Left cardiac atrium (tissue), 4 donors: ENCODE data around the gene NLRP14. TPM values are rescaled to one million over a fixed set of nuclear protein-coding genes. Genes with fewer than 3 reads are reported as not detected.
A peak's percentile ranks its signal among the peaks of the same experiment; 100 is the strongest.

Experiments
- ATAC-seq, 2 donors: fragments of 200-7000 bp; cut with Tn5 transposase; one replicate each; pipeline ENCODE4 v1.9.1; 2020; ENCODE audit warnings: mild to moderate bottlenecking in 2 of 2, moderate library complexity in 2 of 2
- DNase-seq: peaks from one replicate; pipeline ENCODE4 v3.0.0-alpha.2; 2020
- intact Hi-C, 2 donors: fragments of 100-400 bp; cut with DNase I; formaldehyde crosslinking; loops; one replicate each; pipeline versions ENCODE4 v1.14.1 to v1.15.1; 2022 to 2023
- long read RNA-seq: library from polyadenylated mRNA; unstranded; transcript quantifications from one replicate; pipeline ENCODE4 v2.0.0, GENCODE V29; 2021
- total RNA-seq, 2 donors: library from RNA; stranded (reverse); fragmentation: NEBNext Ultra II Directional; extraction: Animal tissue kit (Norgen Biotek cat#: 25700); gene quantifications; one replicate each; pipeline ENCODE4 v1.2.1, GENCODE V29; 2021
- donor health status: DM: no; HTN: yes; CAD: no.
- donor health status: DM: no; HTN: yes; CAD: no; lungs with severe emphysema.
- donor health status: DM: yes; HTN: yes; CAD: no.
- donor health status: Dilated cardiomyopathy.

NLRP14 gene
- total RNA-seq, result not detected
- long read RNA-seq, result 0 reads

- DNase-seq (peak; percentile 95), ATAC-seq (peak; percentile 99 to 100)
- intact Hi-C loops, result no loop called here
These were observed at the start of gene NLRP14, which contains the start of gene ZNF214 for GRCh38 chr11:7020183-7020917. Gene NLRP14 (plus strand): TSS chr11:7020479. CDS start chr11:7038587, 18,108 bp downstream. Gene ZNF214 (minus strand): TSS chr11:7020346. CDS start chr11:7002835, 17,511 bp downstream.

GRCh38 chr11:6979365-6979764 is 40.9 kb upstream of the NLRP14 start:
- DNase-seq, result no peak
- ATAC-seq, result no peak
- intact Hi-C loops, result no loop called here

- no peak for ATAC-seq
- intact Hi-C loops, result no loop called here
These were observed 33.8 kb upstream of the NLRP14 start for GRCh38 chr11:6986487-6986886.

GRCh38 chr11:6988506-6988905 is 31.8 kb upstream of the NLRP14 start:
- ATAC-seq (no peak), DNase-seq (no peak)
- intact Hi-C loops, result no loop called here

More at GRCh38 chr11:6986487-6986886, 33.8 kb upstream of the NLRP14 start:
- no peak for DNase-seq

GRCh38 chr11:6991227-6991626 is 29.1 kb upstream of the NLRP14 start:
- no peak for DNase-seq
- intact Hi-C loops, result no loop called here
- ATAC-seq, result no peak

GRCh38 chr11:6992026-6992425 is 28.3 kb upstream of the NLRP14 start:
- intact Hi-C loops, result no loop called here
- ATAC-seq (no peak), DNase-seq (no peak)

GRCh38 chr11:6992457-6993417 is 27.5 kb upstream of the NLRP14 start:
- intact Hi-C loops, result no loop called here
- ATAC-seq (no peak), DNase-seq (no peak)

- ATAC-seq, result no peak
- no peak for DNase-seq
- intact Hi-C loops, result no loop called here
These were observed 24.6 kb upstream of the NLRP14 start for GRCh38 chr11:6995703-6996102.

- DNase-seq (no peak), ATAC-seq (no peak)
- intact Hi-C loops, result no loop called here
These were observed 15.8 kb upstream of the NLRP14 start for GRCh38 chr11:7004482-7004881.

GRCh38 chr11:7014118-7014517 is 6.2 kb upstream of the NLRP14 start:
- intact Hi-C loops, result no loop called here
- no peak for ATAC-seq
- DNase-seq, result no peak

GRCh38 chr11:7016011-7016410 is 4.3 kb upstream of the NLRP14 start:
- ATAC-seq, result no peak
- intact Hi-C loops, result no loop called here
- no peak for DNase-seq

- peak; percentile 33 for DNase-seq
- intact Hi-C loops, result no loop called here
- peak; percentile 24 to 57 for ATAC-seq
These were observed 638 bp upstream of the NLRP14 start for GRCh38 chr11:7019500-7020182.

GRCh38 chr11:7021318-7021717 is 1.0 kb downstream of the NLRP14 start:
- no peak for ATAC-seq
- intact Hi-C loops, result no loop called here
- DNase-seq, result no peak

GRCh38 chr11:7028141-7028540 is 7.9 kb downstream of the NLRP14 start:
- intact Hi-C loops, result no loop called here
- ATAC-seq, result no peak
- no peak for DNase-seq

GRCh38 chr11:7030836-7031235 is 10.6 kb downstream of the NLRP14 start:
- intact Hi-C loops, result no loop called here
- DNase-seq, result no peak
- ATAC-seq, result no peak

- ATAC-seq (no peak), DNase-seq (no peak)
- intact Hi-C loops, result no loop called here
These were observed 11.2 kb downstream of the NLRP14 start for GRCh38 chr11:7031471-7031871.

- ATAC-seq (no peak), DNase-seq (no peak)
- intact Hi-C loops, result no loop called here
These were observed 12.4 kb downstream of the NLRP14 start for GRCh38 chr11:7032692-7033091.

- intact Hi-C loops, result no loop called here
- no peak for ATAC-seq
- no peak for DNase-seq
These were observed 13.7 kb downstream of the NLRP14 start for GRCh38 chr11:7034019-7034418.

GRCh38 chr11:7046474-7047175 is 26.3 kb downstream of the NLRP14 start:
- ATAC-seq, result peak in 1 of 2 donors; percentile 44
- intact Hi-C loops, result no loop called here
- DNase-seq, result no peak
